Right renal cortex interstitium (tissue), 3 donors: ENCODE results near the gene MAN2A2. TPM values are rescaled to one million over a fixed set of nuclear protein-coding genes. Genes with fewer than 3 reads are reported as not detected.
"Not testable (repeated sequence)": the region's sequence is repeated elsewhere in the genome, so short reads cannot be mapped to it uniquely, and the experiment has no call there.

Experiments used
- DNase-seq, 3 donors: peaks; one replicate each; pipeline ENCODE4 v3.0.0-alpha.2; 2013; ENCODE audit warnings: low read depth in 3 of 3, low spot score in 2 of 3
- polyA plus RNA-seq, 3 donors: library from polyadenylated mRNA; unstranded; fragments of 120-200 nt; gene quantifications; one replicate each; pipeline ENCODE4 v1.2.1, GENCODE V29; 2013; ENCODE audit not compliant: insufficient read length in 3 of 3

MAN2A2 gene
- polyA plus RNA-seq, 3 donors, result 36.0 to 40.8 (median 37.8) TPM

- DNase-seq, result peak in 1 of 3 donors; percentile 74
Measured at GRCh38 chr15:90902040-90902839, 862 bp upstream of the MAN2A2 start.

DNA sequence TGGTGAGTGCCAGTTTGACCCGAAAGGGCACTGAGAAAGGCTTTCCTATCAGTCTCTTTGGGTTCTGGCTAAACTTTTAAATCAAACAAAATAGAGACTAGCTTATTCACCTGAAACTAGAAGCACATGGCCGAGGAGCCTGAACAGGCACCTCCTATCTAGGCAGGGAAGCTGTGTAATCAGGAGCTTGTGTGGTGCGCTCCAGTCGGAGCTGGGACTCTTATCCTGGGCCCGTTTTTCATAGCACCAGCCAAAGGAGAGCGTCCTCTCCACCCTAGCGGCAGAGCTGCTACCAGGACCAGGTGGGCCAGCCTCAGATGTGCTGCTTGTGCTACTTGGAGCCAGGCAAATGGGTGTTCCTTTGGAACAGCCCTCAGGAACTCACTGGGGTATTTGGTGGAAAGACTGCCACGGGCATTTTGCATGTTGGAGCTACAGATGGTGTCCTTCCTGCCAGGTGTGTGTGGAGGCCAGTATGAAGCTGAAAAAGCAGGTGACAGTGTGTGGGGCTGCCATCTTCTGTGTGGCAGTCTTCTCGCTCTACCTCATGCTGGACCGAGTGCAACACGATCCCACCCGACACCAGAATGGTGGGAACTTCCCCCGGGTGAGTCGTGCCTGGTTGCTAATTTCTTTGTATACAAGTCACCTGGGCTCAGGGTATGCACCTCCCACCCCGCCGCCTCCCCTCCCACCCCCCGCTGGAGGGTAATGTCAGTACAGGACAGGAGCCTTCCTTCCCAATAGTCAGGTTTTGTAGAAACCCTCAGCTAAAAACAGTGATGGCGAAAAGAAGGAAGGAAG is 833 bp downstream of the MAN2A2 start:
- DNase-seq, result no peak

DNA sequence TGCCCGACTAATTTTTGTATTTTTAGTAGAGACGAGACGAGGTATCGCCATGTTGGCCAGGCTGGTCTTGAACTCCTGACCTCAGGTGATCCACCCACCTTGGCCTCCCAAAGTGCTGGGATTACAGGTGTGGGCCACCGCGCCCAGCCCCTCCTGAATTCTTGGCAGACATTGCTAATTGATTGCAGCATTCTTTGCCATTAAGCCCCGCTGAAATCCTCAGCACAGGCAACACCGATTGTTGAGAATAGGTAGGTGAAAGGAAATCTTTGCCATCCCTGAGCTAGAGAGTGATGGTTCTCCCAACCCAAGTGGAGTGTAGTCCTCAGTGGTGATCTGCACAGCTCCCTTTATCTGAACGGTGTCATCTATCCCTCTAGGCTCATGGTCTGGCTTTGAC is 1.6 kb downstream of the MAN2A2 start:
- DNase-seq, result no peak

GRCh38 chr15:90905306-90906180 is 2.4 kb downstream of the MAN2A2 start:
- no peak for DNase-seq

GRCh38 chr15:90906181-90906849 is 3.2 kb downstream of the MAN2A2 start:
- no peak for DNase-seq

DNA sequence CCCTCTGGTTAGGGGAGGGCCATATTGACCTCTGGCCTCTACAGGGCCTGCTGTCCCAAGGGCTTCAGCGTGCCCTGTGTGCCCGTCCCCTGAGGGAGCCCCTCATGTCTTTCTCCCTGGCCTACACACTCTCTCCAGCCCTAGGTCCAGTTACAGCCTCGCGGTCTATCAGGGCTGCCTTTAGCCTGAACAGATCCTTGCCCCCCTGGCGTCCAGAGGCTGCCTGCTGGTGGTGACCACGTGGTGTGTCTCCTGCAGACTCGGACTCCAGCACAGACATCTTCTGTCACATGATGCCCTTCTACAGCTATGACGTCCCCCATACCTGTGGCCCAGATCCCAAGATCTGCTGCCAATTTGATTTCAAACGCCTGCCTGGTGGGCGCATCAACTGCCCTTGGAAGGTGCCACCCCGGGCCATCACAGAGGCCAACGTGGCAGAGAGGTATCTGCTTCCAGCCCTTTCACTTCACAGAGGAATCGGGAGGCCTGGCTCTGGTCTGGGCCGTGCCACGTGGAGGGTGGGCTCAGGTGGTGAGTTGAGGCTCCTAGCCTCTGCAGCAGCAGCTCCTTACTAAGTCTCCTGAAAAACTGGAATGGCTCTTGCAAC is 4.1 kb downstream of the MAN2A2 start:
- no peak for DNase-seq

GRCh38 chr15:90907838-90908507 is 4.9 kb downstream of the MAN2A2 start:
- DNase-seq, result no peak

DNA sequence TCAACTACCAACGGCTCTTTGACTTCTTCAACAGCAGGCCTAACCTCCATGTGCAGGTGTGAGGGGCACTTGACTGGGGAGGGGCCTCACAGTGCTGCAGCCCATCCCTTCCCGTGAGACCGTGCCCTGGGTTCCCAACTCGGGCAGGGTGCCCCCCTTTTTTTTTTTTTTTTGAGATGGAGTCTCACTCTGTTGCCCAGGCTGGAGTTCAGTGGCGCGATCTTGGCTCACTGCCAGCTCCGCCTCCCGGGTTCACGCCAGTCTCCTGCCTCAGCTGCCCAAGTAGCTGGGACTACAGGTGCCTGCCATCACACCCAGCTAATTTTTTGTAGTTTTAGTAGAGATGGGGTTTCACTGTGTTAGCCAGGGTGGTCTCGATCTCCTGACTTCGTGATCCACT is 6.3 kb downstream of the MAN2A2 start:
- not testable (repeated sequence) for DNase-seq

DNA sequence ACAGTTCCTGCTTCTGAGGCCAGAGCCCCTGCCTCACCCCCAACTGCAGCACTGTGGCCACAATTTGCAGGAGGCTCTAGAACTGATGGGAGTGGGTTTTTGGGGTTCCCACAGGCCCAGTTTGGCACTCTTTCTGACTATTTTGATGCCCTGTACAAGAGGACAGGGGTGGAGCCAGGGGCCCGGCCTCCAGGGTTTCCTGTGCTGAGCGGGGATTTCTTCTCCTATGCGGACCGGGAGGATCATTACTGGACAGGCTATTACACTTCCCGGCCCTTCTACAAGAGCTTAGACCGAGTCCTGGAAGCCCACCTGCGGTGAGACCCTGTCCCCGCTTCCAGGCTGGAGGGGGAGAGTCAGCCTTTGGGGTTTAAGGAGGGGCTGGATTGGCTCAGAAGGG is 6.9 kb downstream of the MAN2A2 start:
- no peak for DNase-seq

DNA sequence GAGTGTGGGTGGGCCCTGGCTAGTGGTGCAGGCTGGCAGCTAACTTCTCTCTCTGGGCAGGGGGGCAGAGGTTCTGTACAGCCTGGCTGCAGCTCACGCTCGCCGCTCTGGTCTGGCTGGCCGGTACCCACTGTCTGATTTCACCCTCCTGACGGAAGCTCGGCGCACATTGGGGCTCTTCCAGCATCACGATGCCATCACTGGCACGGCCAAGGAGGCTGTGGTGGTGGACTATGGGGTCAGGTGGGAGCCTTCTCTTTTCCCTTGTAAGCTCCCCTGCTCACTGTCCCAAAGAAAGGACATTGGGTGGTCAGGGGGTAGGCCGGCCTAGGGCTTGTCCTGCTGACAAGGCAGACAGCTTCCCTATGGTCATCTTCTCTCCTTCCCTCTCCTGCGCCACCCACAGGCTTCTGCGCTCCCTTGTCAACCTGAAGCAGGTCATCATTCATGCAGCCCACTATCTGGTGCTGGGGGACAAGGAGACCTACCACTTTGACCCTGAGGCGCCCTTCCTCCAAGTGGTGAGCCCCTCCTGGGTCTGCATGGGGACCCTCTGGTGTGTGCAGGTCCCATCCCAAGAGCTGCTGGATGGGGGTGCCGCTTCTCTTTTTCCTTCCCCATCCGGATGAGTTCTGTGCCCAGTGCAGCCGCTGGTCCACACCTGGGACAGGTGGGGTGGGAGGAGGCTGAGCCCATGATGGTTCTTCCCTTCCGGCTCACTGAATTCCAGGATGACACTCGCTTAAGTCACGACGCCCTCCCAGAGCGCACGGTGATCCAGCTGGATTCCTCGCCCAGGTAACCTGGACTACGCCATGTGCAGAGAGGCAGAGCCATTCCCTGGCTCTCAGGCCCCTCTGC is 7.6 kb downstream of the MAN2A2 start:
- DNase-seq, result no peak

DNA sequence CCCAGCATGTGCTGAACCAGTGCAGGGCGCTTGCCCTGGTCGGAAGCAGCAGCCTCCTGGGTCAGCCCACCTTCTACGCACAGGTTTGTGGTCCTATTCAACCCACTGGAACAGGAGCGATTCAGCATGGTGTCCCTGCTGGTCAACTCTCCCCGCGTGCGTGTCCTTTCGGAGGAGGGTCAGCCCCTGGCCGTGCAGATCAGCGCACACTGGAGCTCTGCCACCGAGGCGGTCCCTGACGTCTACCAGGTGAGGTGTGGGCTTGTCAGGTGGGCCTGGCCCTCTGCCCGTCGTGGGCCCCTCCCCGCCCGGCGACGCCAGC is 8.2 kb downstream of the MAN2A2 start:
- no peak for DNase-seq

DNA sequence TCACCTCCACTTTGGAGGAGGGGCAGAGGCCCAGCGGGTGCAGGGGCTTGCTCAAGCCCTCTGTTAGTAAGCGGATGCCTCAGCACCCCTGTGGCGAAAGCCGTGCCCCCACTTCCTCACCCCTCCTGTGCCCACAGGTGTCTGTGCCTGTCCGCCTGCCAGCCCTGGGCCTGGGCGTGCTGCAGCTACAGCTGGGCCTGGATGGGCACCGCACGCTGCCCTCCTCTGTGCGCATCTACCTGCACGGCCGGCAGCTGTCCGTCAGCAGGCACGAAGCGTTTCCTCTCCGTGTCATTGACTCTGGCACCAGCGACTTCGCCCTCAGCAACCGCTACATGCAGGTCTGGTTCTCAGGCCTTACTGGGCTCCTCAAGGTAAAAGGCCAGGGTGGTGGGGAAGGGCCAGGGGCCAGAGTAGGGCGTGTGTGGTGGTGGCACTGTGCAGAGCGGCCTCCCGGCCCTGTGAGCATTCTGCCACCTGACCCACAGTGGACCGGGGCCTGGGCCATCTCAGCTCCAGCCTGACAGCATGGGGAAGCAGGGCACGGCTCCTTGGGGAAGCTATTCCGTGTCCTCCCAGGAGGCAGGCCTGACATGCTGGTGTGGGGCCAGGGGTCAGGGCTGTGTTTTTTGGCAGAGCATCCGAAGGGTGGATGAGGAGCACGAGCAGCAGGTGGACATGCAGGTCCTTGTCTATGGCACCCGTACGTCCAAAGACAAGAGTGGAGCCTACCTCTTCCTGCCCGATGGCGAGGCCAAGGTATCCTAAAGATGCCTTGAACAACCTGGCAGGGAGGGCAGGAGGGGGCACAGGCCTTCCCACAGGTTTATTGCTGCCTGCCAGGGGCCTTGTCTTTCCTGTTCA is 9.0 kb downstream of the MAN2A2 start:
- DNase-seq, result no peak

DNA sequence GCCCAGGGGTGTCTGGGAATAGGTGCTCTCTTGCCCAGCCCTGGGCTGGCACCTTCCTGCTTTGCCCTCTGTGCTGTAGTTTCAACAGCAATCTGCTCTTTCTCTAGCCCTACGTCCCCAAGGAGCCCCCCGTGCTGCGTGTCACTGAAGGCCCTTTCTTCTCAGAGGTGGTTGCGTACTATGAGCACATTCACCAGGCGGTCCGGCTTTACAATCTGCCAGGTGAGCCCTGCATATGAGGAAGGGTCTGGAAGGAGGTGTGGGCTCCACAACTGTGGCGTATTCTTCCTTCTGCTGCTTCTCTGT is 9.6 kb downstream of the MAN2A2 start:
- no peak for DNase-seq

GRCh38 chr15:90913398-90913944 is 10.4 kb downstream of the MAN2A2 start:
- no peak for DNase-seq

- DNase-seq, result no peak
Measured at GRCh38 chr15:90914305-90915080, 11.4 kb downstream of the MAN2A2 start.

GRCh38 chr15:90915216-90915807 is 12.2 kb downstream of the MAN2A2 start:
- no peak for DNase-seq
